OCI-M2 (cell line): Measurements from ENCODE around the gene RNASE8.

Experiments used
- DNase-seq: peaks from one replicate; lab custom pipeline; 2025; ENCODE audit not compliant: unreplicated experiment; lab: John Stamatoyannopoulos, UW

RNASE8 gene

DNA sequence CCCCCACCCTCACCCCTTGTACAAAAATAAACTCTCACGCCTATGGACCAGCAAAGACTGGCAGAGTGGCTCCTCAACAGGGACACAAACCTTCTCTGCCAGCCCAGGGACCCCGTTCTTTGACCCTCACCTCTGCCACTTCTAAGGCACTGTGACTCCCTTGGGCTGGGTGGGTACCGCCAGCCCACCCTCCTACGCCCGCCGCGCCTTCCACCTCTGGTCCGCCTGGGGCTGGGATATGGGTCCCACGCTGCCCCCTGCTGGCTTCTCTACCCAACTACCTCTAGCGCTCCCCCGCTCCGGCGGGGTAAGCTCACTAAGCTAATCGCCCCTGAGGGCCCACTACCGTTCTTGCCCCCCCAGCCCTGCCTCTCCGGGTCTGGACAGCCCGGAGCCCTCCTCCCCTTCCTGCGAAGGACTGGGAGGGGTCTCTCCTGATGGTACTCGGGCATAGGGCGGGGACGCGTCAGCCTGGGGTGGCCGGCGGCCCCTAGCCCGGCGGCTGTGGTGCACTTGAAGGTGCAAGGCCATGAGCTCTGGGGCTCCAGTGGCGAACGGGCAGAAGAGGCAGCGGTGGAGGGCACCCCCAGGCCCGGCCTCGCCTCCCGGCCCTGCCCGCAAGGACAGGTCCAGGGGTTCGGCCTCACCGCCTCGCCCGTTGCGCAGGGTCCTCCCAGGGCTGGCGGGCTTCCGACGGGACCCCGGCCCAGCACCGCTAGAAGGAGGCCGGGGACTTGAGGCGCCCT lies 32.7 kb downstream of the RNASE8 start:
- no peak for DNase-seq

DNA sequence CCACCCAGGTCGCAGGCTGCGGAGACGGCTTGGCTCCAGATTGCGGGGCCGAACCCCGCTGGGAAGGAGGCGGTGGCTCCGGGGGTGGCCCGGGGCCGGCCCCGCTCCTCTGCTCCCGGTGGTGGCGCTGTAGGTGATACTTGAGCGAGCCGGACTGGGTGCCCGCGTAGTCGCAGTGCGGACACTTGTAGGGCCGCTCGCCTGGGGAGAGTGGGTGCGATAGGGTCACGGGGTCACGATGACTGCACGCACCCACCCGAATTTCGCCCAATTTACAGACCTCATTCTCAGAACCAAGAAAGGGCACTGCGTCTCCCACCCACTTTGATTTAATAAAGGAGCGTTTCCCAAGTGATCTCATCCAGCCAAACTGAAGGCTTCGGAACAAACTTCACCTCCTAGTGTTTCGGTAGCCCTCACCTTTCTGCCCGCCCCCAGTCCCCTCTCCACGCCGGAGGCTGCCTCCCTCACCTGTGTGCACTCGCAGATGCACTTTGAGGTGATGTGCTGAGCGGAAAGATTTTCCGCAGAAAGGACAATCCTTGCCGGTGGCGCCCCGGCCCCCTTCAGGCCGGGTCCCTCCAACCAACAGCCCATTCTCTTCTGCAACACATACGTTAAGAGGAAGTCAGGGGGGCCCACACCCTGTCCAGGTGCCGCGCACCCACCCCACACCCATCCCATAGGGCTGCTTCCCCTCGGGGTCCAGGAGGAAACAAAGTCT lies 33.5 kb downstream of the RNASE8 start:
- no peak for DNase-seq

DNA sequence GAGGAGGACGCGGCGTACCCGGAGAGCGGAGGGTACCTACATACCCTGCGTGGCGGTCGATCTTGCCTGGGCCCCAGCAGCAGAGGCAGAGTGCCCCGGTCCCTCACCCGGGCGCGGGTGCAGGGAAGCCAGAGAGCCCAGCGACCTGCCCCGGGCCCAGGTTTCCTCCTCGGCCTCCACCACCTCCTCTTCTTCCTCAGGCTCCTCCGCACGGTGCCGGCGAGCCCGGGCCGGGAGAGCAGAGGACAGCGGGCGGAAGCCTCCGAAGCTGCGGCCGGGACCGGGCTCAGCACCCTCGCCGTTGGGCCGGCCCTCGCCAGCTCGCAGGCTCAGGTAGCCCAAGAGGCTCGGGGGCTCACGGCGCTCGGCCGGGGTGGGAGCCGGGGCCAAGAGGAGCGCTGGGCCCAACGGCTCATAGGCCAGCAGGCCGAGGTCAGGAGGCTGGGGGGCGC lies 34.2 kb downstream of the RNASE8 start:
- DNase-seq, result no peak

DNA sequence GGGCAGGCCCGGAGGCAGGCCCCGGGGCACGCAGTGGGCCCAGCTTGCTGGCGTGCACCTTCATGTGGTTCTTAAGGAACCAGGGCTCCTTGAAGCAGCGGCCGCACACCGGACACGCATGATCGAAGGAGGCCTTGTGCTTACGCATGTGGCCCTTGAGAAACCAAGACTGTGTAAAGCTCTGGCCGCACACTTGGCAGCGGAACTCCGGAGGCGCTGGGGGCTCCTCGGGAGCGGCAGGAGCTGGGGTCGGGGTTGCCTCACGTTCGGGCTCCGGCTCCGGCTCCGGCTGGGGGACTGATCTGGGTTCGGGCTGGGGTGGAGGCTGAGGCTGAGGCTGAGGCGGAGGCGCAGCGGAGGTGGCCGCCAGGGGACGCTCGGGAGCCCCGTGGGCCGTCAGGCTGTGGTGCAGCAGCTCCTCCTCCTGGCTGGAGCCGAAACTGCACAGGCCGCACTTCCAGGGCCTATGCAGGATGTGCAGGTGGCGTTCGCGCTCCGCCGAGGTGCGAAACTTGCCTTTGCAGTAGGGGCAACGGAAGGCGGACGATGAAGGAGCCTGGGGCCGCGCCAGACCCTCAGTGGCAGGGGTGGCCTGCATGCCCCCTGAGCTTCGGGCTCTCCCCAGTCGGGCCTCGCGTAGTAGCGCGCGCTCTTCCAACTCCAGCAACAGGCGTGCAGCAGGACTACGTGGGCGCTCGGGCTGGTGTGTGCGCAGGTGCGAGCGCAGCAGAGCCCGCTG lies 34.8 kb downstream of the RNASE8 start:
- DNase-seq, result no peak

DNA sequence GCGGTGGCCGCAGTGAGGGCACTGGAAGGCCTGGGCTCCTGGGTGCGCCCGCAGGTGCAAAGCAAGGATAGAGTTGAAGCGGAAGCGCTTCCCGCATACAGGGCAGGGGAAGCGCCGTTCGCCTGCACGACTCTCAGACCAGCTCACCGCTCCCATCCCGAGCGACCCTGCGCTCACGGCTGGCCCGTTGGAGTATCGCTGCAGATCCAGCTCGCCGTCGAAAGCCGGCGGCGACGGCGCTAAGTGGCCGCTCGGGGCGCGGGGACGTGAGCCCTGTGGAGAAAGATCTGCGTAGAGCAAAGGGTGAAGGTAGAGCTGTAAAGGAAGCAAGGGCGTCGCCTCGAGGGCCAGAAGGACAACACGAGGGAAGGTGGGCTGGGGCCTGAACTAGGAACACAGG lies 35.4 kb downstream of the RNASE8 start:
- DNase-seq, result no peak

DNA sequence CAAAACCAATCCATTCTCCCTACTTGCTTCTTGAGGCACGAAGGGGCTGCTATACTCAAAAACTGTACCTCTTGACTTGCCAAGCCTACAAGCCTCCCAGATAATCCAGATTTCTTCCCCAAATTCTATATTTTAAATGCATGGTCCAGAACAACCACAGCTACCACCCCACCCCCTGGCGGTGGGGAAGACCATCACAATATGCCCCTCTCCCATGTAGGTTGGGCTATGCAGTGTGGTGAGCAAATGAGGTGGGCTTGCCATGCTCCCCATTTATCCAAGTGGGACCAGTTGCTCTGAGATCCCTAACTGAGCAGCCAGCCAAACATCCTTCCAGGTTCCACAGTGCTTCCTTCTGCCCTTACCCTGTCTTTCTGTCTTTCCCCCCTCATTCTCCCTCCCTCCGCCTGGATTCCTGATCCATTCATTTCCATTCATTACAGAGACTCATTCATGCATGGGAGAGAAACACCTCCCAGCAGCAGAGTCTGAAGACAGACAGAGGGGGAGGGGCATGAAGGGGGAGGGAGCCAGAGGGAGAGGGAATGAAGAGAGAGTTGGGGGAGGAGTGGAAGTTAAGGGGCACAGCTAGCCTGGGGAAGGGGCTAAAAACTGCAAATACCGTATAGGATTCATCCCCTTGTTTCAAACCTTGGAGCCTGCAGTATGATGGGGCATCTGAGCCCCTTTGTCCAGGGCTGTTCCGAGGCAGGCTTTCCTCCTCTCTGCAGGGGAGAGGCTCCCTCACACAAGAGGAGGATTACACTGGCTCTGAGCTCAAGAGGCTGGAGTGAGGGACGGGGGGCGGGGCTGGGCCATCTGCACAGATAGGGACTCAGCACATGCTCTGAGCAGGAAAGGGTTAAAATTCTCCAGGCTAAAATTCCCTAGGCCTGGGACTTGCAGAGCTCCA lies 36.4 kb downstream of the RNASE8 start:
- no peak for DNase-seq

DNA sequence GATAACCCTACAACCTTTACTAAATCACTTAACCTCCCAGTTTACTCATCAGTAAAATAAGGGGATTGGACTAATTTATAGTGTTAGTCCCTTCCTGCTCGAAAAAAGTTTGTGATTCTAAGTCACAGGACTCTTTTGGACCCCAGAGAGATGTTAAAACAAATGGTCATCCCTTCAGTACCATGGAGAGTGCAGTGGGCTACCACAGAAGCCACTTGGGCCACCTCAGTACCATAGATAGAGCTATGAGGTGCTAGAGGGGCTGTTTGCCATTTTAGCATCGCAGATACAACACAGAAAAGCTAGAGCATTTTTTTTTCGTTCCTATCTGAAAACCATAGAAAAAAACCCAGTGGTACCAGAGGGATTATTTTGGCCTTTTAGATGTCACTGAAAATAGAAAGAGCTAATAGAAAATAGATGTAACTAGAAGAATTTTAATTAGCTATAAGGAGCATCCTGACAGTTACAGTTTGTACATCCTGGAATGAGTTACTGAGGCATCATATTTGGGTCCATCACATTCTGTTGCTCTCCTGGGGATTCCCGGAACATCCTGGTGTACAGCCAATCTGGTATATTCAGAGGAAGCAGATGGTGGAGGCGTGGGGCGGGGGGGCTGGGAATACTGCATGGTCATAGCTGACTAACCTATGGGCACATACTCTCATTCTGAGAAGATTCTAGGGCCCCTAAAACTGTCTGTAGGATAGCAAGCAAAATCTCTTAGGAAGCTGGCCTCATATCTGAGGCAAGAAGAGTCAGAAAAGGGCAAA lies 38.0 kb downstream of the RNASE8 start:
- no peak for DNase-seq

DNA sequence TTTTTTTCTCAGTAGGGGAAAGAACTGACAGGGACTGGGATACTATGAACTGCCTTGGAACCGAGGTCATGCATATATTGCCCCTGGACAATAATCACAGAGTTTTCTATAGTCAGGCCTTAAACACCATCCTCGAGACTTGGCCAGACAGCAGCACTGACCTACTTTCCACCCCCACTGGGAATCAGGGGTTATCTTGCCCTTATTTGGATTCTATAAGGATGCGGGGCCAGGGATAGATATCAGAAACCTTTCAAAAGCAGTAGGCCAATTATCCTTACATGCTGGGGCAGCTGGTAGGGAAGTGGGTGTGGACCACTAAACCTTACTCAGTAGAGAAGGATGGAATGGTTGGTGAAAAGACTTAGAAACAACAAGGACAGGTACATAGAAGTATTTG lies 38.8 kb downstream of the RNASE8 start:
- no peak for DNase-seq

DNA sequence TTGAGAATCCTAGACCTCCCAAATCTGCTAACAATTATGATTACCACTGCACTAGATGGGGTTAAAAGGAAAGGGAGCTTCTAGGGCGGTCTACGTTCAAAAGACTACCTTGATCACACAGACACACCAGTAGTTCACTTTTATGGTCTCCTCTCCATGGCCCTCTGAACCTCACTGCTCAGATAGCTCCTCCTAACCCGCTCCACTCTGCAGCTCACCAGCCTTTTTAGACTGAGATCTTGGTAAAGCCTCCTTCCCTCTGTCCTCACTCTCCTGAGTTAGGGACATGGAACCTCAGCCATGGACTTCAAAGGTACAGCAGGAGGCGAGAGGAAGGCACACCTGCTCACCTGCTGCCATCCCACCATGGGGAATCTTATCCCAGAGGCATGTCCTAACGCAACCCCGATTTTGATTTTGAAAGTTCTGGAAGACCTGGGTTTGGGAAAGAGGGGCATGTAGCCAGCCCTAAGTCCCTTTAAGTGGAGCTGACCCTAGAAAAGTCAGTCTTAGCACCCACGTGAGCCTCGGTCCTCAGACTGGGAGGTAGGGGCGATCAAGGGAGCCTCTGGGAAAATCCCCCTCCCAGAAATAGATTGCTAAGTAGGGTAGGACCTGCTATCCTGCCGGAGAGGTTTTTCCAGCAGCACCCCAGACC lies 39.5 kb downstream of the RNASE8 start:
- no peak for DNase-seq

DNA sequence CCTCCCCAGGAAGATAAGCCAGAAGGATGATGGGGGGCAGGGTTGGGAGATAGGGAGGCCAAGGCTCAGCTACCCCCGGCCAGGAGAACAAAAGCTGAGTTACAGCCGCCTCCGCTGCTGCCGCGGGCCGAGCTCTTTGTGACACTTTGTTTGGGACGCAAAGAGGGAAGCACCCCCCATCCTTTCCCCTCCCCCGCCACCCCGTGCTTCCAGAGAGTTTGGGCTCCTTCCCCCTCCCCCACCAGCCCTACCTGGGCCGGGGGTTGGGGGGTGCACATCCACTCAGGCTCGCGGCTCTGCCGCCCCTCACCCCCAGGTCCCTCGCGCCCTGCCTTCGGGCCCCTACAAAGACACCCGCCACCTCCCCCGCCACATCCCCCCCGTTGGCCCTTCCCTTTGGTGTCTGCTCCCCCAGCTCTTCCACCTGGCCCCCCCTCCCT lies 40.0 kb downstream of the RNASE8 start:
- no peak for DNase-seq

DNA sequence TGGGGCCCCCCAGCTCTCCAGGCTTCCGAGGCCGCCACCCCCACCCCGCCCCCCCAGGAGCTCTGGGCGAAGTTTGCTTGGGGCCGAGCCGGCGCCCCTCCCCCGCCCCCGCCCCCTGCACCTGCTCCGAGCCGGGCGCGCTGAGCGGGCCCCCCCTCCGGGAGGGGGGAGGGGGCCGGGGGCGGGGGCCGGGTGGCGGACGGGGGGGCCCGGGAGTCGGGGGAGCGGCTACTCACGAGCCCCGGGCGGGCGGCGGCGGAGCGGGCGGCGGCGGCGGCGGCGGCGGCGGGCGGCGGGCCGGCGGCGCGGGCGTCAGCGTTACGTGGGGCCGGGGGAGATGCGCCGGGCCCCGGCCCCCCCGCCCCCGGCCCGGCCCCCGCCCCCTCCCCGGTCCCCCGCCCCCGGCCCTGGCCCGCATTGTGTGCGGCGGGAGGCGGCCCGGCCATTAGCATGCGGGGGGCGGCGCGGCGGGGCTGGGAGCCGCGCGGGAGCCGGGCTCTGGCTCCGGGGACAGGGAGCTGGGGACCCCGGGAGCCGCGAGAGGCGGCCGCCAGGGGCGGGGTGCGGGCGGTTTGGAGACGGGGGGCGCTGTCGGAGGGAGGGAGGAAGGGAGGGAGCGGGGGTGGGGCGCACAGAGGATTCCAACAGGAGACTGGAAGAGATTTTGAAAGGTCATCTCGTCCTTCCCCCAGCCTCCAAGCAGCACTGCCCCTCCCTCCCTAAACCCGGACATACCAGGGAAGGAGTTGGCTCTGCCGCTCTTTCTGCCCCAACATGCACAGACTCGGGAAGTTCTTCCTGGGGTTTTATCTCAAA lies 40.7 kb downstream of the RNASE8 start, which contains the start of gene ZNF219:
ZNF219 (minus strand) TSS at position 580 of the 816 bp plus-strand sequence. CDS start 5,064 bp downstream, outside the sequence.
- DNase-seq, result no peak

DNA sequence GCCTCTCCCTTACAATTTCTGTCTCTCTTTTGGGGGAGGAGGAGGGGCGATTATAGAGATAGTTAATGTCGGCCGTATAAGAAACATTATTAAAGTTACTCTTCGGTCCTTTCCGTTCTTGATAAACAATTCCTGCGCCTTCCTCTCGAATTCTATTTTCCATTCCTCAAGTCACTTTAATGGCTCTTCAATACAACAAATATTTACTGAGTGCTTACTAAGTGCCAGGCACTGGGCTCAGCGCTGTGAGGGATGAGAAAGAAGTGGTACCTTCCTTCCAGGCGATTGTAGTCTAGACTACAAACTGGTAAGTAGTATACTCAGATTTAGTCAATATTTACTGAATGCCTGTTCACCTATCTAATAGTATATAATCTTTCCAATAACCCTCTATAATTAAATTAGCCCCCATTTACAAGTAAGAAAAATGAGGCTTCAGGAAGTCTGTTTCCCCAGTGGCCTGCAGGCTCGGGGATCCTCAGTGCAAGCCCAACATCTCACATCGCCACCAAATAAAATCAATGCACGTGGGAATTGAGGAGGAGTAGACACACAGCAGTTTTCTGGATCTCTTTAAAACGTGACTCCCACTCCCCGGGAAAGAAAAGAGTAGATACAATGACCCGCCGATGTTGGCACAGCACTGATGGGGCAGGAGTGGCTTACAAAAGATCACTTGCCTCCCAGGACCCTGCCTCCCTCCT lies 41.4 kb downstream of the RNASE8 start:
- DNase-seq, result no peak

DNA sequence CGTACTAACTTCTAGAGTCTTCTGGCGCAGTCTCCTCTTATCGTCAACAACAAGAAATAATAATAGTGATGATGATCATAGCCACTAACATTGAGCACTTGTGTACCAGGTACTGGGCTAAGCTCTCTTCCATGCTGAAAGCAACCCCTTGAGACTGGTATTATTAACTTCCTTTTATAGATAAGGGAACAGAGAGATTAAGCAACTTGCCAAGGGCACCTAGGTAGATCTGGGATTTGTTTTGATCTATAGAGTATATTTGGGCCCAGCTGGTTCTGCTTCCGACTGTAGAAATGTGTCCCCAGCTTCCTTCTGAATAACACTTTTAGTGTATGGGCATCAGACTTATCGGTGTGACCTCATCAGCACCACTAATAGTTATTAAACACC lies 42.0 kb downstream of the RNASE8 start:
- no peak for DNase-seq

DNA sequence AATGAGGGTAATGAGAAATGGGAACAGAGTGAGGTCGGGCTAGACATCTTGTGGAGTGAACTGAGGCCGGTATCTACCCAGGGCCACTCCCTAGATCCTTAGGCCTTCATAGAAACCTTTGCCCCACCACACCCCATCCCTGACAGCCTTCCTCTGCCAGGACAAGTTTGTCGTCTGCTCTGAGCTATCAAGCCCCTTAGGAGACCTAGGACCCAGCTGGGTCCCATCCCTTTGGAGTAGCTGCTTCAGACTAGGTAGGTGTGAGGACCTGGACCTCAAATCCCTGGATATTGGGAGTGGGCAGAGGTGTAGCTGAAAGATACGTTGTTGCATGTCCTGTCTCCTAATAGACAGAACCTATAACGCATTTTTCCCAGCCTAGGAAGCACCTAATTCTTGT lies 43.3 kb downstream of the RNASE8 start, which contains the start of gene TMEM253:
TMEM253 (plus strand) TSS at position 136 of the 400 bp plus-strand sequence. CDS start 278 bp downstream, outside the sequence.
- DNase-seq, result no peak

DNA sequence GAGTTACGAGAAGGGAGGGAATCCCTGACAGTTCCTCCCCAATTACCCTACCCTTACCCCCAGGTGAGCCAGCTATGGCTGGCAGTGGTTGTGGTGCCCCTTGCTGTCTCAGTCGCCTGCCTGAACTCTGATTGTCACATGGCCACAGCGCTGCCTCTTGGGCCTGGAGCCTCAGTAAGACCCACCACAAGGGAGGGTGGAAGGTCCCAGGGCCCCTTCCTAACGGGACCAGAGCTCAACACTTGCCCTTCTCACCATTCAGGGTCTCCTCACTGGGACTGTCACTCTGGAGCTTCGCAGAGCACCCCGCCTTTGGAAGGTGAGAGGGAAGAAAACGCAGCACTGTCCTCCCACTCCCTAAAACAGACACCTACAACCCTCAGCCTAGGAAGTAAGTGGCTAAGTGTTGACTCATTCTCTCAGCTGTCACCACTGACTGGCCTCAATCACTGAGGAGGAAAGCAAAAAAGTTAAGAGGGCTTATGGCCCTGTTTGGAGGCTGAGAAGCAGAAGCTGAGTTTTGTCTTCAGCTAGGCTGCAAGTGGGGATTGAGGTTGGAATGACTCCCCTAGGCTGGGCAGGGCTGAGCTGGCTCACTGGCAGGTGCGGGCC lies 44.3 kb downstream of the RNASE8 start:
- DNase-seq, result no peak

DNA sequence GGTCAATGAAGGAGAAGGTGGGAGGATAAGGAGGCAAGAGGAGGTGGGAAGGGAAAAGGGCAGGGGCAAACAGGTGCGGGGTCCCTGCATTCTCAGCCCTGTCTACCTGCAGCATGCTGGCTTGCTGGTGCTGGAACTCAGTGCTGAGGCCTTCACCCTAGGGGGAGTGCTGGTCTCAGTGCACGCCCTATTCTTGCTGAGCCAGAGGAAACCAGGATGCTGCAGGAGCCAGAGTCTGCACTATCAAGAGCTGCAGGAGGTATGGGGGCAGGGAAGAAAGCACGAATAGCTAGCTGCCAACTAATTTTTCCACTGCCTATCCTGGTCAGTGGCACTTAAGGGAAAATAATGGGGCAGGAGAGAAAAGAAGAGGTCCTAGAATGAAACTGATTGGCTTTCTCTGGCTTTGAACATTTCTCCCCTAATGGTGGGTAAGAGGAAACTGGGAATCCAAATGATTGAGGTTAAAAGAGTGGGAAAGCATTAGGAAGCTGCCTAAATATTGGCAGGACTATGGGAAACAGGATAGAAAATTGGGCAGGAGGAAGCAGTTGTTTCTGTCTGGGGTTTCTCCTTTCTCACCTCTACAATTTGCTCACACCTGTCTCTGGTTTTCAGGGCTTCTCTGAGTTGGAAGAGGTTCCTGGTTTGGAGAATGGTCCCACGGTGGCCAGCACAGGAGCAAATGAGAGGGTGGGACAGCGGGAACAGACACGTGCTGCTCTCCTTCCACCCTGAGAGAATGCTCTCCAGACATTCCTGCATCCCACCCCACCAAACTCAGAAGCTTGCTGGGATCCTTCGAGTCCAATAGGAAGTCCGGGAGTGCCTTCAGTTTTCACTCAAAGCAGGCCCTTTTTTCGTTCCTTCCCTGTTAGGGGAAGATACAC lies 45.1 kb downstream of the RNASE8 start:
- DNase-seq, result no peak

DNA sequence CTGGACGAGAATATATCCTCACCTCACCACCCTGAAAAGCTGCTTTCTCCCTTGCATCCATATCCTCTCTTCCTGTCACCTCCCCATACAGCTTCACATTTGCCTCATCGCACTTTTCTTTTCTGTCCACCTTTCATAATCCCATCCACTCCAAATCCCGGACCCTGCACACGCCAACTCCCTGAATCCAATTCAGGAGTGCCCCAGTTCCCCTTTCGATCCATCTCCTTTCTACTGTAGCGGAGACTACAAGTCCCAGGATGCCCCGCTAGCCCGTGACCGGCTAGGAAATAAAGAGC lies 45.7 kb downstream of the RNASE8 start:
- DNase-seq, result no peak
